Liver (tissue), 9 donors: Measurements from ENCODE around the gene CBR3. TPM values are rescaled to one million over a fixed set of nuclear protein-coding genes. Genes with fewer than 3 reads are reported as not detected.

Experiments used
- DNase-seq: peaks from one replicate; pipeline ENCODE4 v3.0.0-alpha.2; 2017; ENCODE audit warnings: low spot score
- H3K27ac ChIP-seq, 2 donors: one replicate each; pipeline ENCODE4 v1.7.0; 2013; ENCODE audit warnings: inconsistent platforms in 2 of 2, low read length in 2 of 2, control low read depth in 1 of 2, low read depth in 1 of 2, mild to moderate bottlenecking in 1 of 2
- H3K27me3 ChIP-seq, 4 donors: one replicate each; pipeline versions ENCODE4 v1.6.1 to v1.7.0; 2013; ENCODE audit warnings: low read length in 3 of 4, inconsistent platforms in 1 of 4, mild to moderate bottlenecking in 1 of 4, moderate library complexity in 1 of 4; ENCODE audit not compliant: control insufficient read depth in 4 of 4, insufficient read depth in 4 of 4
- H3K36me3 ChIP-seq, 4 donors: one replicate each; pipeline versions ENCODE4 v1.6.1 to v1.7.0; 2013; ENCODE audit warnings: low read length in 3 of 4, mild to moderate bottlenecking in 3 of 4, low read depth in 1 of 4, moderate library complexity in 1 of 4; ENCODE audit not compliant: control insufficient read depth in 4 of 4, insufficient read depth in 3 of 4
- H3K4me1 ChIP-seq, 4 donors: one replicate each; pipeline versions ENCODE4 v1.6.1 to v1.7.0; 2013; ENCODE audit warnings: low read length in 3 of 4, mild to moderate bottlenecking in 3 of 4, moderate library complexity in 1 of 4; ENCODE audit not compliant: control insufficient read depth in 4 of 4, insufficient read depth in 4 of 4
- H3K4me3 ChIP-seq, 3 donors: one replicate each; pipeline versions ENCODE4 v1.6.1 to v1.7.0; 2013; ENCODE audit warnings: low read length in 3 of 3, control low read depth in 1 of 3, low read depth in 1 of 3, mild to moderate bottlenecking in 1 of 3
- H3K9ac ChIP-seq, 2 donors: one replicate each; pipeline ENCODE4 v1.7.0; 2013; ENCODE audit warnings: low read length in 2 of 2, mild to moderate bottlenecking in 2 of 2, moderate library complexity in 2 of 2, control low read depth in 1 of 2, low read depth in 1 of 2
- H3K9me3 ChIP-seq, 4 donors: one replicate each; pipeline versions ENCODE4 v1.6.1 to v1.7.0; 2013; ENCODE audit warnings: low read length in 3 of 4; ENCODE audit not compliant: control insufficient read depth in 4 of 4
- CTCF ChIP-seq: fragments of 150-350 bp; IDR thresholded peaks from 2 replicates; pipeline ENCODE4 v1.5.1; 2017; ENCODE audit warnings: improper control_type of control experiment, low read depth, low read length; ENCODE audit not compliant: missing input control
- EGR1 ChIP-seq, 2 donors: IDR thresholded peaks; 2 replicates each; pipeline ENCODE4 v1.6.1; 2016 to 2018; ENCODE audit warnings: antibody characterized with exemption in 2 of 2, low read depth in 2 of 2
- FOXA1 ChIP-seq: IDR thresholded peaks from 2 replicates; pipeline ENCODE4 v1.6.1; 2016; ENCODE audit warnings: antibody characterized with exemption
- FOXA2 ChIP-seq: IDR thresholded peaks from 2 replicates; pipeline ENCODE4 v1.6.1; 2016; ENCODE audit warnings: antibody characterized with exemption
- HNF4G ChIP-seq: IDR thresholded peaks from 2 replicates; pipeline ENCODE4 v1.6.1; 2016; ENCODE audit warnings: antibody characterized with exemption
- JUND ChIP-seq, 2 donors: IDR thresholded peaks; 2 replicates each; pipeline ENCODE4 v1.6.1; 2016; ENCODE audit warnings: antibody characterized with exemption in 2 of 2
- MAX ChIP-seq: IDR thresholded peaks from 2 replicates; pipeline ENCODE4 v1.6.1; 2016; ENCODE audit warnings: antibody characterized with exemption
- NR2F2 ChIP-seq: IDR thresholded peaks from 2 replicates; pipeline ENCODE4 v1.6.1; 2016; ENCODE audit warnings: antibody characterized with exemption
- RAD21 ChIP-seq, 2 donors: IDR thresholded peaks; 2 replicates each; pipeline ENCODE4 v1.6.1; 2016; ENCODE audit warnings: antibody characterized with exemption in 2 of 2, mild to moderate bottlenecking in 2 of 2
- REST ChIP-seq: IDR thresholded peaks from 2 replicates; pipeline ENCODE4 v1.6.1; 2016; ENCODE audit warnings: antibody characterized with exemption, mild to moderate bottlenecking
- TAF1 ChIP-seq: conservative IDR thresholded peaks from 2 replicates; pipeline ENCODE4 v1.6.1; 2016; ENCODE audit warnings: antibody characterized with exemption, mild to moderate bottlenecking
- YY1 ChIP-seq: IDR thresholded peaks from 2 replicates; pipeline ENCODE4 v1.6.1; 2016; ENCODE audit warnings: antibody characterized with exemption, mild to moderate bottlenecking
- WGBS: extraction: QIAGEN DNeasy Blood & Tissue Kit; methylation state at CpG from one replicate; pipeline ENCODE4 v1.1.7; 2013; 5-methylcytosine and 5-hydroxymethylcytosine counted together
- polyA plus RNA-seq, 2 donors: library from polyadenylated mRNA; stranded (reverse) in 1 of 2; unstranded in 1 of 2; fragments of 200-250 nt in 1 of 2; fragments of >200 nt in 1 of 2; fragmentation: Nextera tagmentation in 1 of 2; extraction: Ambion mirVana in 1 of 2; gene quantifications; one replicate each; pipeline versions ENCODE4 v1.2.1 to v1.2.3, GENCODE V29; 2013 to 2015
- total RNA-seq, 2 donors: library from RNA; depleted of rRNA; stranded (reverse); fragments of >200 nt; gene quantifications; one replicate each; pipeline ENCODE4 v1.2.3, GENCODE V29; 2014
- donor health status: healthy.
- donor health status: healthy.
- donor health status: healthy.
- donor health status: healthy.
- donor health status: healthy.

Gene CBR3
- total and polyA plus RNA-seq, 4 donors, result 0.31 to 0.70 (median 0.47) TPM

DNA sequence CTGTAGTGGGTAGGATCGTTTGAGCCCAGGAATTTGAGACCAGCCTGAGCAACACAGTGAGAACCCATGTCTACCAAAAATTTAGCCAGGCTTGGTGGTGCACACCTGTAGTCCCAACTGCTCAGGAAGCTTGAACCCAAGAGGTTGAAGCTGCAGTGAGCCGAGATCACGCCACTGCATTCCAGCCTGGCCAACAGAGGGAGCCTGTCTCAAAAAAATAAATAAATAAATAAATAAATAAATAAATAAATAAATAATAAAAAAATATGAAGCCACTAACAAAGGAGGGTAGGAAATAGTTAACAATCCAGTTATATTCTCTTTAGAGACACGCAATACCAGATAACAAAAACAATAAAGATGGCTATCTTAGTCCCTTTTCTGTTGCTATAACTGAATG lies 11.9 kb upstream of the CBR3 start:
- no peak for TF ChIP-seq EGR1 (IDR thresholded peaks at IDR 0.05; ENCODE audit: low read depth in 2 of 2)
- peak; percentile 19 for TF ChIP-seq CTCF
- Histone ChIP-seq H3K9me3 (no peaks in the 10 kb centered on the region), H3K4me1 (peaks cover 0 to 12% (median 6%) of the 10 kb centered on the region in 4 donors), H3K4me3 (no peak overlapping the region), H3K27ac (no peak overlapping the region), H3K9ac (no peak overlapping the region), H3K36me3 (no peaks in the 10 kb centered on the region), H3K27me3 (no peaks in the 10 kb centered on the region)
- 33% methylated on average over 4 of the region's 4 CpGs for WGBS
- no peak for DNase-seq

DNA sequence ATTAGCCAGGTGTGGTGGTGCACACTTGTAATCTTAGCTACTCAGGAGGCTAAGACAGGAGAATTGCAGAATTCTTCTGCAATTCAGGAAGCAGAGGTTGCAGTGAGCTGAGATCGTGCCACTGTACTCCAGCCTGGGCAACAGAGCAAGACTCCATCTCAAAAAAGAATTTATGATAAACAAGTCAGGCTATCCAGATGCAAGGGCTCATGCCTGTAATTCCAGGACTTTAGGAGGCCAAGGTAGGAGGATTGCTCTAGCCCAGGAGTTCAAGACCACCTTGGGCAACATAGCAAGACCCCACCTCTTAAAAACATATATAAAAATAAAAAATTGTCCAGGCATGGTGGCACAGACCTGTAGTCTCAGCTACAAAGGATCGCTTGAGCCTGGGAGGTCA lies 10.5 kb upstream of the CBR3 start:
- Histone ChIP-seq H3K4me3 (no peak overlapping the region), H3K27ac (no peak overlapping the region), H3K9me3 (no peaks in the 10 kb centered on the region), H3K4me1 (peaks cover 0 to 14% (median 7%) of the 10 kb centered on the region in 4 donors), H3K27me3 (no peaks in the 10 kb centered on the region), H3K36me3 (no peaks in the 10 kb centered on the region), H3K9ac (no peak overlapping the region)
- DNase-seq, result no peak
- WGBS, result 73% methylated on average over 2 of the region's 2 CpGs
- TF ChIP-seq FOXA2, result no peak
- no peak for TF ChIP-seq EGR1 (IDR thresholded peaks at IDR 0.05; ENCODE audit: low read depth in 2 of 2)
- no peak for TF ChIP-seq CTCF
- TF ChIP-seq TAF1, result no peak
- TF ChIP-seq JUND (IDR thresholded peaks at IDR 0.05), result no peak
- TF ChIP-seq HNF4G, result no peak
- TF ChIP-seq REST, result no peak
- TF ChIP-seq NR2F2, result no peak
- TF ChIP-seq RAD21 (IDR thresholded peaks at IDR 0.05), result no peak
- TF ChIP-seq YY1, result no peak
- TF ChIP-seq FOXA1, result no peak
- TF ChIP-seq MAX, result no peak
